ENCODE results near the gene STUM.
"Not testable (repeated sequence)": the region's sequence is repeated elsewhere in the genome, so short reads cannot be mapped to it uniquely, and the experiment has no call there.

STUM gene

GRCh38 chr1:226605318-226605950, 56.9 kb downstream of the STUM start:
- DNase-seq (ENCODE audit: low spot score): no peak

GRCh38 chr1:226606311-226607267, 58.0 kb downstream of the STUM start:
- DNase-seq (ENCODE audit: low spot score): no peak

- no peak for DNase-seq (ENCODE audit: low spot score)
Observed at GRCh38 chr1:226607268-226607660, 58.7 kb downstream of the STUM start.

- DNase-seq (ENCODE audit: low spot score): no peak
Observed at GRCh38 chr1:226607821-226608220, 59.3 kb downstream of the STUM start.

- DNase-seq (ENCODE audit: low spot score): peak; percentile 65
Observed at GRCh38 chr1:226608699-226609505, 60.3 kb downstream of the STUM start.

- DNase-seq (ENCODE audit: low spot score): no peak
Observed at GRCh38 chr1:226609836-226610455, 61.4 kb downstream of the STUM start.

- no peak for DNase-seq (ENCODE audit: low spot score)
Observed at GRCh38 chr1:226610671-226611070, 62.1 kb downstream of the STUM start.

- no peak for DNase-seq (ENCODE audit: low spot score)
Observed at GRCh38 chr1:226611301-226611700, 62.7 kb downstream of the STUM start.

- not testable (repeated sequence) for DNase-seq (ENCODE audit: low spot score)
Observed at GRCh38 chr1:226611980-226612379, 63.4 kb downstream of the STUM start.

GRCh38 chr1:226615876-226616275, 67.3 kb downstream of the STUM start:
- no peak for DNase-seq (ENCODE audit: low spot score)

- no peak for DNase-seq (ENCODE audit: low spot score)
Observed at GRCh38 chr1:226616636-226617035, 68.1 kb downstream of the STUM start.

- no peak for DNase-seq (ENCODE audit: low spot score)
Observed at GRCh38 chr1:226617109-226617508, 68.5 kb downstream of the STUM start.

- not testable (repeated sequence) for DNase-seq (ENCODE audit: low spot score)
Observed at GRCh38 chr1:226617719-226618118, 69.2 kb downstream of the STUM start.

GRCh38 chr1:226618380-226618779, 69.8 kb downstream of the STUM start:
- DNase-seq (ENCODE audit: low spot score): no peak

- DNase-seq (ENCODE audit: low spot score): no peak
Observed at GRCh38 chr1:226619031-226619430, 70.5 kb downstream of the STUM start.

GRCh38 chr1:226622012-226622411, 73.4 kb downstream of the STUM start:
- no peak for DNase-seq (ENCODE audit: low spot score)

- DNase-seq (ENCODE audit: low spot score): no peak
Observed at GRCh38 chr1:226624526-226624925, 76.0 kb downstream of the STUM start.

- DNase-seq (ENCODE audit: low spot score): no peak
Observed at GRCh38 chr1:226625326-226625725, 76.8 kb downstream of the STUM start.

GRCh38 chr1:226625832-226626576, 77.4 kb downstream of the STUM start:
- no peak for DNase-seq (ENCODE audit: low spot score)

- DNase-seq (ENCODE audit: low spot score): peak; percentile 87
Observed at GRCh38 chr1:226626577-226626956, 78.0 kb downstream of the STUM start.

GRCh38 chr1:226627050-226627755, 78.6 kb downstream of the STUM start:
- no peak for DNase-seq (ENCODE audit: low spot score)
